Measurements from ENCODE around the gene AGO4. TPM values are rescaled to one million over a fixed set of nuclear protein-coding genes. Genes with fewer than 3 reads are reported as not detected.

The AGO4 gene
- total RNA-seq (10 to 100 TPM in 1 of 6 donors, 1 to 10 TPM in 5; 3.2 to 10.7 (median 7.2) TPM), polyA plus RNA-seq (1 to 10 TPM; 4.9 to 6.0 TPM)

- Histone ChIP-seq H3K4me1 (peaks cover 0 to 14% (median 10%) of the 10 kb centered on the region in 3 donors), H3K9me3 (no peaks in the 10 kb centered on the region), H3K27ac (peak within 1 kb of the TSS; percentile 53 to 87 (median 73)), H3K27me3 (no peaks in the 10 kb centered on the region), H3K4me3 (peak within 1 kb of the TSS; percentile 79 to 92 (median 89)), H3K36me3 (no peaks in the 10 kb centered on the region)
- no peak for FAIRE-seq
- intact Hi-C loops (cut with DNase I) = no loop called here
- ATAC-seq = peak; percentile 69 to 81 (median 80)
- DNase-seq = peak; percentile 37 to 85 (median 56)
- TF ChIP-seq CTCF (IDR thresholded peaks at IDR 0.05) = no peak
- WGBS, 2 donors = 1% methylated on average over 17 to 105 of the region's 105 CpGs
Observed at GRCh38 chr1:35807614-35808449, at the start of gene AGO4. Gene AGO4 (plus strand): TSS chr1:35808016. CDS start chr1:35808417, 401 bp downstream.

- Histone ChIP-seq H3K4me1 (no peaks in the 10 kb centered on the region), H3K27ac (no peak overlapping the region), H3K9me3 (no peaks in the 10 kb centered on the region), H3K27me3 (no peaks in the 10 kb centered on the region), H3K4me3 (no peak overlapping the region), H3K36me3 (no peaks in the 10 kb centered on the region)
- no peak for DNase-seq
- no peak for FAIRE-seq
- 59 to 61% methylated on average over 2 of the region's 2 CpGs for WGBS, 2 donors
- intact Hi-C loops (cut with DNase I) = no loop called here
- no peak for TF ChIP-seq CTCF (IDR thresholded peaks at IDR 0.05)
- ATAC-seq = no peak
Observed at GRCh38 chr1:35762141-35762540, 45.7 kb upstream of the AGO4 start.

GRCh38 chr1:35763201-35763600 is 44.6 kb upstream of the AGO4 start:
- DNase-seq (no peak), FAIRE-seq (no peak), ATAC-seq (no peak)
- no peak for TF ChIP-seq CTCF (IDR thresholded peaks at IDR 0.05)
- Histone ChIP-seq H3K36me3 (no peaks in the 10 kb centered on the region), H3K27me3 (no peaks in the 10 kb centered on the region), H3K9me3 (no peaks in the 10 kb centered on the region), H3K4me3 (no peak overlapping the region), H3K27ac (no peak overlapping the region), H3K4me1 (no peaks in the 10 kb centered on the region)
- intact Hi-C loops (cut with DNase I) = no loop called here

GRCh38 chr1:35764283-35764682 is 43.5 kb upstream of the AGO4 start:
- no peaks in the 10 kb centered on the region for H3K9me3 ChIP-seq
- TF ChIP-seq CTCF (IDR thresholded peaks at IDR 0.05) = no peak
- DNase-seq = no peak
- H3K36me3 ChIP-seq = no peaks in the 10 kb centered on the region
- intact Hi-C loops (cut with DNase I) = no loop called here
- H3K27ac ChIP-seq = no peak overlapping the region
- no peak overlapping the region for H3K4me3 ChIP-seq
- no peak for ATAC-seq
- H3K27me3 ChIP-seq = no peaks in the 10 kb centered on the region
- H3K4me1 ChIP-seq = peaks cover 0 to 5% (median 0%) of the 10 kb centered on the region in 3 donors
- 94 to 95% methylated on average over 3 of the region's 3 CpGs for WGBS, 2 donors
- FAIRE-seq = no peak
